ENCODE data around the gene ASXL3.

DNA sequence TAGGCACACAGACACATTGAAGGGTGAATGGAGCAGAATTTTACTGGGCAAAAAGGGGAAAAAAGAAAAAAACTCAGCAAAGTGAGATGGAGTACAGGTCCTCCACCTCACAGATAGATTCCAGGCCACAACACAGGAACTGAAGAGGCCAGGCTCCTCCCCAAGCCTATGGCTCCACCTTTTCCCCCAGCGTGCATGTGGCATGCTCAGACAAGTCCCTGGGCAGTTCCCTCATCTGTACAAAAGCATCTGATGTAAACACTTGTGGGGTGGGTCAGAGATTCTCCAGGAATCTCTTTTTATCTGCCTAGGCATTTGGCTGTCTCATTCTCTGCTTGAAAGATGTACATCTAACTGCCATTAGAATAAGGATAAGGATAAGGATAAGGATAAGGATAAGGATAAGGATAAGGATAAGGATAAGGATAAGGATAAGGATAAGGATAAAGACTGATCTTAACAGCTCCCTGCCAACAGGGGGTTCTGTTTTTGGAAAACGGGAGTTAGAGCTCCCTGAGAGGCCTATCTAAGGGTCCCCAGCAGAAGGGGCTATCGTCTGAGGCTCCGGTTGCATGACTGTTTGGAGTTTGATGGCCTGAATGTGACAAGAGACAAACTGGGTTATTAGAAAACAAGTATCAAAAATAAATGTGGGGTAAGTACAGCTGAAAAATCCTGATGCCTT lies 17.2 kb upstream of the ASXL3 start:
- TF ChIP-seq, protein P1, sequence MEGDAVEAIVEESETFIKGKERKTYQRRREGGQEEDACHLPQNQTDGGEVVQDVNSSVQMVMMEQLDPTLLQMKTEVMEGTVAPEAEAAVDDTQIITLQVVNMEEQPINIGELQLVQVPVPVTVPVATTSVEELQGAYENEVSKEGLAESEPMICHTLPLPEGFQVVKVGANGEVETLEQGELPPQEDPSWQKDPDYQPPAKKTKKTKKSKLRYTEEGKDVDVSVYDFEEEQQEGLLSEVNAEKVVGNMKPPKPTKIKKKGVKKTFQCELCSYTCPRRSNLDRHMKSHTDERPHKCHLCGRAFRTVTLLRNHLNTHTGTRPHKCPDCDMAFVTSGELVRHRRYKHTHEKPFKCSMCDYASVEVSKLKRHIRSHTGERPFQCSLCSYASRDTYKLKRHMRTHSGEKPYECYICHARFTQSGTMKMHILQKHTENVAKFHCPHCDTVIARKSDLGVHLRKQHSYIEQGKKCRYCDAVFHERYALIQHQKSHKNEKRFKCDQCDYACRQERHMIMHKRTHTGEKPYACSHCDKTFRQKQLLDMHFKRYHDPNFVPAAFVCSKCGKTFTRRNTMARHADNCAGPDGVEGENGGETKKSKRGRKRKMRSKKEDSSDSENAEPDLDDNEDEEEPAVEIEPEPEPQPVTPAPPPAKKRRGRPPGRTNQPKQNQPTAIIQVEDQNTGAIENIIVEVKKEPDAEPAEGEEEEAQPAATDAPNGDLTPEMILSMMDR (IDR thresholded peaks at IDR 0.05; ENCODE audit: low read depth, low read length, missing input control) = no peak
- no peak for TF ChIP-seq GABPA (IDR thresholded peaks at IDR 0.05 in 1 of 2, conservative IDR thresholded peaks at IDR 0.05 in 1 of 2)
- no peak for TF ChIP-seq SP1 (IDR thresholded peaks at IDR 0.05)
- TF ChIP-seq REST (IDR thresholded peaks at IDR 0.05) = no peak
- no peak for TF ChIP-seq RXRA (IDR thresholded peaks at IDR 0.05)
- TF ChIP-seq, protein P2, sequence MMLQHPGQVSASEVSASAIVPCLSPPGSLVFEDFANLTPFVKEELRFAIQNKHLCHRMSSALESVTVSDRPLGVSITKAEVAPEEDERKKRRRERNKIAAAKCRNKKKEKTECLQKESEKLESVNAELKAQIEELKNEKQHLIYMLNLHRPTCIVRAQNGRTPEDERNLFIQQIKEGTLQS (IDR thresholded peaks at IDR 0.05) = no peak
- no peak for TF ChIP-seq FOXA1 (IDR thresholded peaks at IDR 0.05)

Measured in liver (tissue), 3 donors.